ENCODE data around the gene GMCL2.

GMCL2 gene

DNA sequence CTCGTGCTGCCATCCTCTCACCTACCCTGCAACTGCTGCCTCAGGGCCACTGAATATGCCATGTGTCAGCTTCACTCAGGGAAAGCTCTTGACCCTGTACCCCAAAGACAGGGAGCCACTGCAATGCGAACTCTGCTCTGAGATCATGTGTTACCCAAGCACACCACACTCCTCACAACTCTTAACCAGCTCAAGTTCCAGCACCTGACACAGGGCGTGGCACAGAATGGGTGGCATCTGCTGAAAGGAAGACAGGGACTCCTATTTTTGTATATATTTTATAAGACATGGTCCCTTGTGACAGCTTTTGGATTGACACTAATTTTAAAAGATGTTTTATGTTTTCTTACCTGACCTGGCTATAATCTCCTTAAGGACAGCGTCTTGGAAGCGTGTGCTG, 34.7 kb upstream of the GMCL2 start:
- no peak for DNase-seq (ENCODE audit: low read depth in 2 of 2)

DNA sequence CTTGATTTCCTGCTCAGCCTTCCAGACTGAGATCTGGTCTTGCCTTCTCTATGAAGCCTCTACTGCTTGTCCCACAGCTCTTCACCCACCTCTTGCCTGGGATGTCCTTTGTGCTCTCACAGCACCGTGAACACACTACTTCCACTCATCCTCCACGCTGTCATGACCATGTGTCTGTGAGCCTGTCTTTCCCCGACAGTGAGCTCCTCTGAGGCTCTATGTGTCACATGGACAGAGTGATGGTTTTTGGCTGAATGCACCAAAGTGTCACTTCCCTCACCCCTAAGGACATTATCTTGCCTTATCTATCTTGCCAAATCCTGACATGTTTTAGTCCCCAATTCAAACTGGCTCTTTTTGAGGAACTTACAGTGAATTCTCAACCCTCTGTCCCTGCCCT, 34.1 kb upstream of the GMCL2 start:
- no peak for DNase-seq (ENCODE audit: low read depth in 2 of 2)

- DNase-seq (ENCODE audit: low read depth in 2 of 2) = no peak
Measured at GRCh38 chr5:178218827-178219226, 31.7 kb upstream of the GMCL2 start.

- DNase-seq (ENCODE audit: low read depth in 2 of 2) = no peak
Measured at GRCh38 chr5:178218237-178218776, 31.1 kb upstream of the GMCL2 start.

DNA sequence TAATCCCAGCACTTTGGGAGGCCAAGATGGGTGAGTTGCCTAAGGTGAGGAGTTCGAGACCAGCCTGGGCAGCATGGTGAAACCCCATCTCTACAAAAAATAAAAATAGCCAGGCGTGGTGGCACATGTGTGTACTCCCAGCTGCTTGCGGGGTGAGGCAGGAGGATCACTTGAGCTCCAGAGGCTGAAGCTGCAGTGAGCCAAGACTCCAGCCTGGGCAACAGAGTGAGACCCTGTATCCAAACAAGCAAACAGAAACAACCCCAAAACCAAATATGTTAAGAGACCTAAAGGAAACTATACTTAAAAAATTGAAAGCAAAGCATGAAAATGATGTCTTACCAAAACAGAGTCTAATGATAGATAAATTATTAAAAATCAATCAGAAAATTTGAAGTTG, 29.6 kb upstream of the GMCL2 start:
- no peak for DNase-seq (ENCODE audit: low read depth in 2 of 2)

DNA sequence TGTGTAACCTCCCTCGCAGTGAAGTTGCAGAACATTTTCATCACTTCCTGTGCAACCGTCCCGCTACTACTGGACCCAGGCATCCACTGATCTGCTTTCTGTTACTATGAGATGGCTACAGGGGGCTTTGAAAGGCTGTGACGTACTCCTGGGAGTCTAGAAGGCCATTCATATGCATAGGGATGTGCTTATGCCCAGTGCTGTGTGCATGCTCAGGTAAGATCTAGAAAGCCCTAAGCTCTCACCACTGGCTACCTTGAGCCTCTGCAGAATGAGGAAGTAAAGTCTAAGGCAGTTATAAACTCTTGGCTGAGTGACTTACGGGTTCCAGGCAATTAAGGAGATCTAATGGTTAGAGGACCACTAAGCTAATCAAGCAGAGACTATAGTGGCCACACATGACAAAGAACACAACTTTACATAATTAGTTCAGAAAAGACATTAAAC, 28.9 kb upstream of the GMCL2 start:
- no peak for DNase-seq (ENCODE audit: low read depth in 2 of 2)

- DNase-seq (ENCODE audit: low read depth in 2 of 2) = no peak
Measured at GRCh38 chr5:178215280-178216002, 28.3 kb upstream of the GMCL2 start.

DNA sequence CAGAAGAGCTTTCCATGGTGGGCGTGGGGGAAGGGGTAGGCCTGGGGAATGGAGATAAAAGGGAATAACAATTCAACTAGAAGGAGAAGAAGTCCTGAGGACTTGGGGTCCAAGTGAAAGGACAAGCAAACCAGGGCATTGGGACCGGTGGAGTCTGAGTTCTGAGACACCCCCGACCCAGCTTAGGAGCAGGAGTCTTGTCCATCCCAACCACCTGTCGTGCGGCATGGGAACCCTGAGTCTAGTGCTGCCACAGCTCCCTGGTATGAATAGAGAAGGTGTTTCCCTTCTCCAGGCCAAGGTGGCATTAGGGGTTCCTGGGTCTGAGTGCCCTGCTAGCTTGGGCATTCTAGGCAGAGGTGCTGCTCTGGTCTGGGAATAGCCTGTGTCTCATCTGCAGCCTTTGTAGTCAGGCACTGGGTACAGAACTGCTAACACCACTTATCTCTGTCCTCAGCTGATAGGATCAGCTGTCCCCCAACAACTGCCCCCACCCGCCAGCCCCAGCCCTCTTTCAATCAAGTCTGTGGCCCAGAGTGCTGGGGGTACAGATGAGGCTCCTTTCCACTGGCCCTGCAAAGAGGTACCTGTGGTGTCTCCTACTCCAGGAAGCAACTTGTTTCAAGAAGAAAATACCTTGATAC, 27.1 kb upstream of the GMCL2 start:
- DNase-seq (ENCODE audit: low read depth in 2 of 2) = no peak

DNA sequence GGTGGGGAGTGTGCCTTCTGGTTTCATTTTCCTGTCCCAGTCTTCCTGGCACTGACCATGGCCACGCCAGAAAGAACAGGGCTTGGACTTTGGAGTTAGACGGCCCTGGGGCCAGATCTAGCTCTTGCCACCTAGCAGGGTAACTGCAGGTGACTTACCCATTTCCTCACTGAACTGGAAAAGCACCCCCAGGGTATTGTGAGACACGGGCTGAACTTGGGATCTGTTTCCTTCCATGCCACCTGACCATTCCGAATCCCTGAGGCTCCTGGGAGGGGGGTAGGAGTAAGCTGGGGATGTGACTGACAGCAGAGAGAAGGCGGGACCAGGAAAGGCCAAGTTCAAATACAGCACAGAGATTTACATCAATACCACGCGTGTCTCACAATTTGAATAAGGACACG, 26.6 kb upstream of the GMCL2 start:
- DNase-seq (ENCODE audit: low read depth in 2 of 2) = no peak

- DNase-seq (ENCODE audit: low read depth in 2 of 2) = no peak
Measured at GRCh38 chr5:178213003-178213461, 25.9 kb upstream of the GMCL2 start.

DNA sequence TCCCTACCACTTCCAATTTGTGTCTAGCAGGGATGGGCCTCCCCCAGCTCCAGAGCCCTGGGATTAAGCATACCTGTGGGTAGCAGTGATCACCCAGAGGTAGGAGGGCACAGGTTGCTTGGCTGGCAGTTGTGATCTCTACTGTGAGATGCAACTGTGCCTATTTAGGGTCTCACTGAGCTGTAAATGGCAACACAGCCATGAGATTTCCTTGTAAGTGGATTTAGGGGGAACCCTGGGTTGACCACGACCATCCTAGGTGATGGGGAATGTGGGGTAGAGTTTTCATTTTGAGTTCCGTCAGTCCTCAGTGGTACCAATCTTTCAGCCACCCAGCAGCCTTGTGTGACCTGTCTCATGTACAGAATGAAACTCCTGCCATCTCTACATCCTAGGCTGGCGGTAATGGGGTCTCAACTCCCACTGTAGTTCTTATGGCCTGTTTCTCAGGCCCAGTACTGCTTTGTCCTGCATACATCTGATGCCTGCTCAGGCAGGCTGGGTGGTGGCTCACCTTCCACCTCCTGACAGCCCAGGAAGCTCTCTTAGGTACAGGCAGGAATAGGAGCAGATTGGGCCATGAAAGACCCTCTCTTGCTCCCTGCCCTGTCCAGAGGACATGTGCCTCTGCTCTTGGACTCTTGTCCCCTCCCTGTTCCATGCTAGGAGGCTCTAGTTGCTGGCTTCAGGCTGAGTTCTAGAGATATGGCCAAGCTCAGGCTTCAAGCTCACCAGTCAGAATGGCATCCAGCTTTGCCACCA, 25.3 kb upstream of the GMCL2 start:
- DNase-seq (ENCODE audit: low read depth in 2 of 2) = no peak

GRCh38 chr5:178211095-178212048, 24.2 kb upstream of the GMCL2 start:
- no peak for DNase-seq (ENCODE audit: low read depth in 2 of 2)

- no peak for DNase-seq (ENCODE audit: low read depth in 2 of 2)
Measured at GRCh38 chr5:178210686-178211085, 23.5 kb upstream of the GMCL2 start.

- no peak for DNase-seq (ENCODE audit: low read depth in 2 of 2)
Measured at GRCh38 chr5:178210073-178210535, 22.9 kb upstream of the GMCL2 start.

- no peak for DNase-seq (ENCODE audit: low read depth in 2 of 2)
Measured at GRCh38 chr5:178209334-178210072, 22.3 kb upstream of the GMCL2 start.

- no peak for DNase-seq (ENCODE audit: low read depth in 2 of 2)
Measured at GRCh38 chr5:178208540-178209227, 21.5 kb upstream of the GMCL2 start.

- DNase-seq (ENCODE audit: low read depth in 2 of 2) = no peak
Measured at GRCh38 chr5:178207917-178208280, 20.7 kb upstream of the GMCL2 start.

- DNase-seq (ENCODE audit: low read depth in 2 of 2) = no peak
Measured at GRCh38 chr5:178207183-178207916, 20.2 kb upstream of the GMCL2 start.
